B cell (primary cell): ENCODE results near the gene PPP1R13B.

Experiments
- CTCF ChIP-seq: fragments of 200-600 bp; IDR thresholded peaks from one replicate; pipeline ENCODE4 v1.8.0; 2022; ENCODE audit warnings: antibody characterized with exemption, mild to moderate bottlenecking
- EZH2 ChIP-seq: IDR thresholded peaks from 2 replicates; pipeline ENCODE4 v1.6.1; 2012; ENCODE audit warnings: borderline replicate concordance, low read depth, mild to moderate bottlenecking, moderate library complexity, low read length; ENCODE audit not compliant: insufficient read depth, poor library complexity, severe bottlenecking

- no peak for TF ChIP-seq CTCF
- no peak for TF ChIP-seq EZH2
Observed at GRCh38 chr14:103803661-103804060, 43.7 kb downstream of the PPP1R13B start.
